ENCODE data around the gene KLHL18.
"Not testable (repeated sequence)": the region's sequence is repeated elsewhere in the genome, so short reads cannot be mapped to it uniquely, and the experiment has no call there.

The KLHL18 gene

DNA sequence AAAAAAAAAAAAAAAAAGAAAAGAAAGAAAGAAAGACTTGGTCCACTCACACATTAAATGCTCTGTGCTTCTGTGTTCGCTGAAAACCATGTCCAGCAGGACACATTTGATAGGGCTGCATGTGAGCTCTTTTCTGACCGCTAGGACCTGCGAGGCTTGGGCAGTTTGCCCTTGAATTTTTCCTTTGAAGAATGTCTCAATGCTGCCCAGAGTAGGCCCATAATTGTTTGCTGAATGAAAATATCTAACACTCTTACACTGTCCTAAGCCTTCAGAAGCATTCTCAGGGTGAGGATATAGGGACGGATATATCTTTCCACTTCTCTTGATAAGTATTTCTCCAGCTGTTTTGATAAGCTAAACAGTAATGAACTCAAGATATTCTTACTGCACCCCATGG is 6.2 kb upstream of the KLHL18 start:
- no peak for DNase-seq

DNA sequence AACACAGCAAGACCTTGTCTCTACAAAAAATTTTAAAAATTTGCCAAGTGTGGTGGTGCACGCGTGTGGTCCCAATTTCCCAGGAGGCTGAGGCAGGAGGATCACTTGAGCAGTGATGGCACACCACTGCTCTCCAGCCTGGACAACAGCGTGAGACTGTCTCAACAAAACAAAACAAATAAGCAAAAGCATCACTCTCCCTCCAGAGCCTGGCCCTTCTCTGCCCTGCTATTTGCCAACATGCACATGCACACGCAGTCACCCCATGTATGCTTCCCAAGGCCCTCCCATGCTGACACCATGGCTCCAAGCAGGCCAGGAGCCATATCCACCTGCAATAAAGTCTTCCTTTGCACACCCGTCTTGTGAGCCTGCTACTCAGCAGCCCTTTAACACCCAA is 2.2 kb upstream of the KLHL18 start:
- no peak for DNase-seq

DNA sequence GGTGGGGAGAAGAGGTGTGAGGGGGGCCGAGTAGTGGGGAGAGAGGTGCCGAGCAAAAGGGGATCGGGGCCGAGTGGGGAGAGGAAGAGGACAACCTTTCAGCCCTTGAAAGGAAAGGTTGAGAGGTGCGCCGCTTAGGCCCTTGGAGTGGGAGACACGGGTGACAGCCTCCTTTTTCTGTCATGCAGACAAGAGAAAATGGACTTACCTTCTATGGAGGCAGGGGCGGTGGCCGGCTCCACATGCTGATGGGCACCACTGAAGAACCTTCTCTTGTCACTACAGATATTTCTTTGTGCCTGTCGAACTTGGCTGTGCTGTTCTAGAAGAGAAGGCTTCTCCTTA is 421 bp downstream of the KLHL18 start:
- no peak for DNase-seq

DNA sequence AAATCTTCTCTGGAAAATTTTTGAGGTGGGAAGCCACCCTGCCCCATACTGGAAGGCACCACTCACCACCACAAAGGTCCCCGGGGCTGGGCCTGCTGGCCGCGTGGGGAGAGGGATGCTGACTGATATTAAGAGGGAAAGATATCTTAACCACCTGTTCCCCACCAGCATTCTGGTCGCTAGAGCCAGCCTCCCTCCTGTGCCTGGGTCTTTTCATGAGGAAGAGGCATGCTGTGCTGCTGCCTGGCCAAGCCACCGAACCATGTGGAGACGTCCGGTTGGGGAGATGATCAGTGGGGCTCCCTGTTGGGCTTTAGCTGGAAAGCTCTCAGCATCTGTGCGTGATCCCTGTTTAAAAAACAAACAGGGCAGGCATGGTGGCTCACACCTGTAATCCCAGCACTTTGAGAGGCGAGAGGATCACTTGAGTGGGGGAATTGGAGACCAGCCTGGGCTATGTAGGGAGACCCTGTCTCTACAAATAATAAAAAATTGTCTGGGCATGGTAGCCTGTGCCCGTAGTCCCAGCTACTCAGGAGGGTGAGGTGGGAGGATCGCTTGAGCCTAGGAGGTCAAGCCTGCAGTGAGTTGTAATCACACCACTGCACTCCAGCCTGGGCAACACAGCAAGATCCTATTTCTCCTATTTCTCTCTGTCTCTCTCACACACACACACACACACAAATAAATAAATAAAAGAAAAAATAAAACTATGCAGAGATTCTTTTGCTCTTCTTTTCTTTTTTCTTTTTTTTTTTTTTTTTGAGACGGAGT is 1.0 kb downstream of the KLHL18 start:
- DNase-seq: no peak

DNA sequence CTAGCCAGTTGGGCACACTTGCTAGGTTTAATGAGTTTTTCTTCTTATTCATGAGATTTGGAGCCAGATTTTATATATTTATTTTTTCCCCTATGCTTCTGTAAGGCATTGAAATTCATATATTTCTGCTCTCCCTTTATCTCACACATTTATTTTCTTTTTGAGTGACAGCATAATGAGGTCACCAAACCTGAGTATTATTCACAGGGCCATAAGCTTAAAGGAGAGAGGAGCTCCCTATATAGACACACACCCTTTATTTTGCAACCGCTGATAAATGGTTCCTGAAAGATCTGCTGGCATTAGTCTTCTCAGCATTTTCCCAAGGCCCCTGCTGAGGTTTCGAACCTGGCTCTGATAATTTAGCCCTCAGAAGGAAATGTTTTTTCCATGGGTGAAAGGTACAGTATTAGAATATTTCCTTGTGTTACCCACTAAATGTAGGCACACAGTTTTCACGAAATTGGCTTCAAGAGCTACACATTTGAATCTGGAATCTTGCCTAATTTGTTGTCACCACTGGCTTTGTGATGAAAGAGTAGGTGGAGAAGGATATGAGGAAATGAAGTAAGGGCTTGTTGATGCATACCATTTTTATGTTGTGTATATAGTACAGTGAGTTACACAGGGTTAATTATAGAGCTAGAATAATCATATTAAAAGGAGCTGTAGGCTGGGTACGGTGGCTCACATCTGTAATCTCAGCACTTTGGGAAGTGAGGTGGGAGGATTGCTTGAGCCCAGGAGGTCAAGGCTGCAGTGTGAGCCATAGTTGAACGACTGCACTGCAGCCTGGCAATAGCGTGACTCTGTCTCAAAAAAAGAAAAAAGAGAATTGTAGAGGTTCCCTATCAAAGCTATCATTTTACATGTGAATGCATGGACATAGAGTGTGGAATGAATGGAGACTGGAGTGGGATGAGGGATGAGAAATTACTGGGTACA is 6.5 kb downstream of the KLHL18 start:
- no peak for DNase-seq

DNA sequence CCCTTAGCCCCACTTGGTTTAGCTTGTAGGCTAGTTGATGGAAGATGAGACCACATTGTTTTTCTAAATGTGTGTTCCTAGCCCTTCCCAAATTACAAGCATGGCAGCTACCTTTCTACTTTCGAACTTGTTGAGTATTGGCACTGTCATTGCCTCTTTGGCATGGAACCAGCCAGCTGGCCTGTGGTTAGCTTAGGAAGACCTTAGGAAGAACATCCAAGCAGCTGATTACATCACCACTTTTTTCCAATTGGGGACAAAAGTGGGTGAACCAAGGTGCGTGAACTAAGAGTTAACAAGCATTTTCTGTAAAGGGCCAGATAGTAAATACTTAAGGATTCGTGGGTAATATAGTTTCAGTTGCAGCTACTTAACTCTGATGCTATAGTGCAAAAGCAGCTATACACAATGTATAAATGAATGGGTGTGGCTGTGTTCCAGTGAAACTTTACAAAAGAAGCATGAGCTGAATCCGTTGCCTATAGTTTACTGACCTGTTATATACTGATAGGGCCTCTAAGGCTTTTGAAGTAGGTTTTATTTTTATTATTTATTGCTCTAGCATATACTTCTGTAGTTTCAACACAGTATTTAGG is 8.5 kb downstream of the KLHL18 start:
- no peak for DNase-seq

DNA sequence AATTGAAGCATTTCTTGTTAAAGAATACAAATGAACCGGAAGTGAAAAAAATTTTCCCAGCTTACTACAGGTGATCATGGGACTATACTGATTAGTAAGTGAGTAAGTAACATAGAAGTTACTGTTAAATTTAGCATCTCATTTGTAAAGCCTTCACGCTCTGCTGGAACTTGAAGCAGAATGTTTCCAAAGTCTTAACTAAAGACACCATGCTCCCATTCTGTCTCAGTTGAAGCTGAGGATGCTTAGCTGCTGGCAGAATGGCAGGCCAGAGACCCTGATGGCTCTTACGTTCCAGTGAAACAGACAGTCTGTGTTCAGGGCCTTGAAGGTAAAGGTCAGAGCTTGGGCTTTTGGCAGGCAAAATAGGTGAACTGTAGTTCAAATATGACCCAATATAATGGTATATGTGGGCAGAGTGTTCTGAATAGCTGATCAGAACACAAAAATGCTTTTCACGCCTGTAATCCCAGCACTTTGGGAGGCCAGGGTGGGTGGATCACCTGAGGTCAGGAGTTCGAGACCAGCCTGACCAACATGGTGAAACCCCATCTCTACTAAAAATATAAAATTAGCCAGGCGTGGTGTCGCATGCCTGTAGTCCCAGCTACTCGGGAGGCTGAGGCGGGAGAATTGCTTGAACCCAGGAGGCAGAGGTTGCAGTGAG is 9.1 kb downstream of the KLHL18 start:
- not testable (repeated sequence) for DNase-seq

DNA sequence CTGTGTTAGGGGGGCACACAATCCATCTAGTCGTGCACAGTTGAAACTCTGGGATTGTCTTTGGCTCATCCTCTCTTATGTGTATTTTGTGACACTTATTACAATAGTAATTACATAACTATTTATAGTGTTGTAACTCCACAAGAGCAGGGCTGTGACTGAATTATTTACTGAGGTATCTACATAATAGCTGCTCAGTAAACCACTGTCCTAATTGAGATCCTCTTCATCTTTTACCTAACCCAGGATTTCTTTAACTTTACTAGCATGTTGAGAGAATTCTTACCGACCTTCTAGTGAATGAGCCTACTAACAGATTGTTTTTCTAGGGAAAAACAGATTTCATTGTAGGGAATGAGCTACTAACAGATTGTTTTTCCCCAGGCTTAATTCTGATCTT is 11.1 kb downstream of the KLHL18 start:
- no peak for DNase-seq

DNA sequence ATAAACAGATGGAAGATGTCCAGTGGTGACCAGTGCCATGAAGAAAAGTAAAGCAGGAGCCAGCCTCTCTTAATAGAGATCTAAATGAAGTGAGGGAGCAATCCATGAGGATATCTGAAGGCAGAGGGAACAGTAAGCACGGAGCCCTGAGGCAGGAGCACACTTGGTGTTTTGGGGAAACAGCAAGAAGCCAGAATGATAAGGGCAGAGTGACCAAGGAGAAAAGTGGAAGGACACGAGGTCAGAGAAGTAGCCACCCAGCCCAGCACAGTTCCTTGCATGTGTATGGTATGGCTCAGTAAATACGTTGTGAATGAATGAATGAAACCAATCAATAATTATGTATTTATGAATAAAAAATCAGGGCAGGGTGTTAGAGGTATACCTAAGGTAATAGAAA is 11.6 kb downstream of the KLHL18 start:
- no peak for DNase-seq

DNA sequence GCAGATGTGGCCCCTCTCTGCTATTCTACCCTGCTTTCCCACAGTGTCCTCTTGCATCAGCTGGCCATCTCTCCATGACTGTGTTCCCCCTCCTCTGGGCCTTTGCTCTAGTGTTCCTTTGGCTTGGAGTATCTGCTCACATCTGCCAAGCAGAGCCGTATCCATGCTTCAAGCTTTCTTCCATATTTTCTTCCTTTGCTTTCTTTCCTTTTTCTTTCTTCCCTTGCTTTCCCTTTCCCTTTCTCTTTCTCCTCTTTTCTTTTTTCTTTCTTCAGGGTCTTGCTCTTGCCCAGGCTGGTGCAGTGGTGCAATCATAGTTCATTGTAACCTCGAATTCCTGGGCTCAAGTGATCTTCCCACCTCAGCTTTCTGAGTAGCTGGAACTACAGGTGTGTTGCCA is 12.6 kb downstream of the KLHL18 start:
- no peak for DNase-seq

DNA sequence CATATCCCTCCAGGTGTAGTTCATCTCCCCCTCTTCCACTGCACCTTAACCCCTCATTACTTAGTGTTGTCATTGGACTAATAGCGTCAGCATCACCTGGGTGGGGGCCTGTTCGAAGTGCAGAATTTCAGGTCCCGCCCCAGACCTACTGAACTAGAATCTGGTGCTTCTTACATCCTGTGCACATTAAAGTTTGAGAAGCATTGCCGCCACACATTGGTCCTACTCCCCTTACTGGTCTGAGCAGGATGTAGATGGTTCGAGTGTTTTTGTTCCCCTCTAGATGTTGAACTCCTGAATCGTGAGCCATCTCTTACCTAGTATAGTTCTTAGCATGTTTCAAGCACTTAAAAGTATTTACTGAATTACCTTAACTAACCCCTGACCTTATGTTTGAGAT is 13.2 kb downstream of the KLHL18 start:
- no peak for DNase-seq

DNA sequence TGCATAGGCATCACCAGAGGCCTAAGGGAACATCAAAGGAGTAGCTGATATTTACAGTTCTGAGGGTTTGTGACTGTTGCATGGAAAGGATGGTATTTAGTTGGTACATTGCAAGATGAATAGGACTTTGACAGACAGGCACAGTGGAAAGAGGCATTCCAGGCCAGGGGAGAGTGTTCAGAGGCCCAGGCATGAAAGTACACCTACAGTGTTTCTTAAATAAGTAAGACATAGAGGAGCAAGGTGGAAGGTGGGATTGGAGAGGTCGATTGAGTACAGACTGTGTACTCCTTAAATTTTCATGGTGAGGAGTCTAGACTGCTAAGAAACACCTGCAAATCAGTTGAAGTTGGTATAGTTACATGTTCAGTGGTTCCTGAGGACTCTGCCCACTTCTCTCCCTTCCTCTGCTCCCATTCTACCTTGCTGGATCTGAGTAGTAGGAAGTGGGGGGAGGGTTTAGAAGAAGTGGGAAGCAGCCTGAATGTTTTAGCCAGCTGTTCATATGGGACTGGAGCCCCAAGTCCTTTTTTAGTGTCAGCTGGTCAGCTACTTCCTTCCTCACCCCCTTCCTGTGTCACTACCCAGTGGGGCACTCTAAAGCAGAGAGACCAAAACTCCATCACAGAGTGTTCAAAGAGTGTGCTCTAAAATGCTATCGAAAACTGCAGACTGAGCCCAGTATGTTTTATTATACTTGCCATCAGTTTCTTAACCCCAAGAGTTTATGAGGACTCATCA is 14.0 kb downstream of the KLHL18 start:
- no peak for DNase-seq

DNA sequence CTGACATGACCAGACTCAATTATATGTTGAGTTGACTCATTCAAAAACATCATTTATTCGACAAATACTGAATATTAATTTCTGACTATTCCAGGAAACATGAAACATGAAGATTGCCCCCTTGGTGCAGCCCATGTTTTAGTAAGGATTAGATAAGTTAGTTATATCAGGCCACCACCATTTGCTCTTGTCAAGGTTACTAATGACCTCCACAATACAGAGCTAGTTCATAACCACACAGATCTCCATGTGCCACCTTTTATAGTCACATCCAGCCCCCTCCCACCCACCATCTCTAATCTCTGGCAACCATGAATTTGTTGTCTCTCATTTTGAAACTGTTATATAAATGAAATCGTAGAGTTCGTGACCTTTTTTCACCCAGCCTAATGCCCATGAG is 15.7 kb downstream of the KLHL18 start:
- DNase-seq: no peak

DNA sequence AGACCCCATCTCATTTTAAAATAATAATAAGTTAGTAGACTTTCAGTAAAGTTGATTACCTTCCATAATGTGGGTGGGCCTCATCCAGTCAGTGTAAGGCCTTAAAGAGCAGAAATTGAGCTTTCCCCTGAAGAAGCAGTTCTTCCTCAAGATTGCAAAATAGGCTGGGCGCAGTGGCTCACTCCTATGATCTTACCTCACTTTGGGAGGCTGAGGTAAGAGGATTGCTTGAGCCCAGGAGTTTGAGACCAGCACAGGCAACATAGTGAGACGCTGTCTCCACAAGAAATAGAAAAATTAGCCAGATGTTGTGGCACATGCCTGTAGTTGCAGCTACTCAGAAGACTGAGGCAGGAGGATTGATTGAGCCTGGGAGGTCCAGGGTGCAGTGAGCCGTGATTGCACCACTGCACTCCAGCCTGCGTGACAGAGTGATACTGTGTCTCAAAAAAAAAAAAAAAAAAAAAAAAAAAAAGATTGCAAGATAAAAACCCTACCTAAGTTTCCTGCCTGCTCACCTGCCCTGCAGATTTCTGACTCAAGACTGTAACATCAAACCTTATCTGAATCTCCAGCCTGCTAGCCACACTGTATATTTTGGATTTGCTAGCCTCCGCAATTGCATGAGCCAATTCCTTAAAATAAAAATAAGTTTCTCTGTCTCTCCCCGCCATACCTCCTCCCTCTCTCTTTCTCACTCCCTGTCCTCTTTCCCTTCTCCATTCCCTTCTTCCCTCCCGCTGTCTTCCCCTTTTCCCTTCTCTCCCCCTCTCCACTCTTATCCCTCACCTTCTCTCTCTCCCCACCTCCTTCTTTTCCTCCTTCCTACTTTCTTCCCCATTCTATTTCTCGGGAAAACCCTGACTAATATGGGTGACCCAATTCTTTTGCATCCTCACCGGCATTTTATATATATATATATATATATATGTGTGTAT is 16.9 kb downstream of the KLHL18 start:
- DNase-seq: no peak

DNA sequence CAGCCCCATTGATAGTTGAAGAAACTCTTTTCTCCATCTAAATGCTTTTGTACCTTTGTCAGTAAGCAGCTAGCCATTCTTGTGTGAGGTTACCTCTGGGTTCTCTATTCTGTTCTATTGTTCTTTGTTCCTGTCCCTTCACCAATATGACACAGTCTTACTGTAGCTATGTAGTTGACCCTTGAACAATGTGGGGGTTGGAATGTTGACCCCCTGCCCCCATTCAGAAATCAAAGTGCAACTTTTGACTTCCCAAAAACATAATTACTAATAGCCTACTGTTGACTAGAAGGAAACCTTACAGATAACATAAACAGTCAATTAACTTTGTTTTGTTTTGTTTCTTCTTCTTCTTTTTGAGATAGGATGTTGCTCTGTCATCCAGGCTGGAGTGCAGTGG is 18.7 kb downstream of the KLHL18 start:
- DNase-seq: no peak

DNA sequence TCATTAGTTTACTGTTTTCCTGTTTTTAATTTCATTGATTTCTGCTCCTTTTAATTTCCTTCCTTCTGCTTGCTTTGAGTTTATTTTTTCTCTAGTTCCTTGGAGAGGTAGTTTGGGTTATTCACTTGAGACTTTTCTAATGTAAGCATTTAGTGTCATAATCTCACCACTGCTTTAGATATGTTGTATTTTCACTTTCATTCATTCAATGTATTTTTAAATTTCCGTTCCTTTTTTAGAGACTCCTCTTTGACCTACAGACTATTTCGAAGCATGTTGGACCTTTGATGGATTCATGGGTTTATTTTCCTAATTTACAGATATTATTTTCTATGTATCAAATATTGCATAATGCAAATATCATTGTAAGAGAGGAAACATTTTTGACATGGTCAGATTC is 23.3 kb downstream of the KLHL18 start:
- no peak for DNase-seq

DNA sequence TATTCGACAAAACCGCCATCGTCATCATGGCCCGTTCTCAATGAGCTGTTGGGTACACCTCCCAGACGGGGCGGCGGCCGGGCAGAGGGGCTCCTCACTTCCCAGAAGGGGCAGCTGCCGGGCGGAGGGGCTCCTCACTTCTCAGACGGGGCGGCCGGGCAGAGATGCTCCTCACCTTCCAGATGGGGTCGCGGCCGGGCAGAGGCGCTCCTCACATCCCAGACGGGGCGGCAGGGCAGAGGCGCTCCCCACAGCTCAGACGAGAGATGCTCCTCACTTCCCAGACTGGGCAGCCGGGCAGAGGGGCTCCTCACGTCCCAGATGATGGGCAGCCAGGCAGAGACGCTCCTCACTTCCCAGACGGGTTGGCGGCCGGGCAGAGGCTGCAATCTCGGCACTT is 26.5 kb downstream of the KLHL18 start:
- DNase-seq: not testable (repeated sequence)

DNA sequence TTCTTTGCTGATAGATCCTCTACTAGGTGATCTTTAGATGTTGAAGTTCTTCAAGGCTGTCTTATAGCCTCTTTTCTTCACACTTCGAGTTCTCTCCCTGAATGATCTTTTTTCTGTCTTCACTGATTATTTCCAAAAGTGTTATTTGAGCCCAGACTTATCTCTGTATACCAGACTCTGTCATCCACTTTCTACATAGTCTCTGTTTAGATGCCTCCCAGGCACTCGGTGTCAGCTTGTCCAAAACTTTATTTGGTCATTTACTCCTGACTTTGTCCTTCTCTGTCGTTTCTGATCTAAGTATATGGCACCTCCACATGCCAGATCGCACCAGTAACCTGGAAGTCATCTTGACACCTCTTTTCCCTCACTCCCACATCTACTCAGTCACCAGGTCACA is 27.6 kb downstream of the KLHL18 start:
- no peak for DNase-seq

DNA sequence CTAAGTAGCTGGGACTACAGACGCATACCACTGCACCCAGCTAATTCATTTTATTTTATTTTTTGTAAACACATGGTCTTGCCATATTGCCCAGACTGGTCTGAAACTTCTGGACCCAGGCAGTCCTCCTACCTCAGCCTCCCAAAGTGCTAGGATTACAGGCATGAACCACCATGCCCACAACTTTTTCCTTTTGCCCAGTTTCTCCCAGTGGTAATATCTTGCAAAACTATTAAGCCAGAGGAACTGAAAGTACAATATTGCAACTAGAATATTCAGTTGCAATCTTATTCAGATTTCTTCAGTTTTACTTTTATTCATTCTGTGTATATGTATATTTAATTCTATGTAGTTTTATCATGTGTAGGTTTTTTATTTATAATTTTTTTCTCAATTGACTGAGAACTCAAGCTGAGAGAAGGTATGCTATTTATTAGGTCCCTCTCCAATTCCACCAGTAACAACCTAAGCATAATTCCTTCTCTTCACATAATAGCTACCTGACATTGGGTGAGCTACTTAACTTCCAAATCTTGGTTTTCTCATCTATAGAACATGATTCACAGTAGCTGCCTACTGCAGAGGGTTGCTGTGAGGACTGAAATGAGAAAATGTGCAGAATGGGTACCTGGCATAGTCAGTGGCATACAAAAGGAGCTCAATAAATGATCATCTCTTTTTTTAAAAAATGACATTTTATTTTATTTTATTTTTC is 30.8 kb downstream of the KLHL18 start:
- no peak for DNase-seq

DNA sequence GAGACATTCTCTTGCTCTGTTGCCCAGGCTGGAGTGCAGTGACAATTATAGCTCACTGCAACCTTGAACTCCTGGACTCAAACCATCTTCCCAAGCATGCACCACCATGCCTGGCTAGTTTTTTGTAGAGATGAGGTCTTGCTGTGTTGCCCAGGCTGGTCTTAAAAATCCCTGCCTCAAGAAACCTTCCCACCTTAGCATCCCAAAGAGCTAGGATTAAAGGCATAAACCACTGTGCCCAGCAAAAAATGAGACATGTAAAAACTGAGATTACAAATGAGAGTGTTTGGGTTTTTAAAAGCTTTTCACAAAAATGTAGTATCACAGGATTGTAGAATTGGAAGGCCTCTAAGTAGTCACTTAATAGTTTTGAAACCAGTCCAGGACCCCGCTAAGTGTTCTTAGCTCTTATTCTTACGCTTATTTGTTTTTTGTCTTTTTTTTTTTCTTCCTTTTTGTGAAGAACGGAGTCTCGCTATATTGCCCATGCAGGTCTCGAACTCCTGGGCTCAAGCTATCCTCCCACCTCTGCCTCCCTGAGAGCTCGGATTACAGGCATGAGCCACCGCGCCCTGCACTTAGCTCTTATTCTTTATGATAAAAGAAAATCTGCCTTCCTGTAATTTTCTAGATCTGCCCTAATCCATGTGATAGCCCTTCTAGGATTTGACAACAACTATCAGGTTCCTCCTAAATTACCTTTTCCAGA is 31.5 kb downstream of the KLHL18 start:
- DNase-seq: no peak
